ENCODE results near the gene CCNG2.
A peak's percentile ranks its signal among the peaks of the same experiment; 100 is the strongest.

The CCNG2 gene

GRCh38 chr4:77178560-77178959 lies 21.6 kb downstream of the CCNG2 start:
- DNase-seq (ENCODE audit: low spot score) = no peak

GRCh38 chr4:77179519-77179918 lies 22.5 kb downstream of the CCNG2 start:
- no peak for DNase-seq (ENCODE audit: low spot score)

GRCh38 chr4:77181720-77182119 lies 24.7 kb downstream of the CCNG2 start:
- no peak for DNase-seq (ENCODE audit: low spot score)

- DNase-seq (ENCODE audit: low spot score) = no peak
These were observed 26.9 kb downstream of the CCNG2 start for GRCh38 chr4:77183777-77184420.

- no peak for DNase-seq (ENCODE audit: low spot score)
These were observed 28.0 kb downstream of the CCNG2 start for GRCh38 chr4:77184974-77185373.

- DNase-seq (ENCODE audit: low spot score) = no peak
These were observed 28.7 kb downstream of the CCNG2 start for GRCh38 chr4:77185686-77186085.

- DNase-seq (ENCODE audit: low spot score) = no peak
These were observed 30.3 kb downstream of the CCNG2 start for GRCh38 chr4:77187322-77187721.

- no peak for DNase-seq (ENCODE audit: low spot score)
These were observed 31.7 kb downstream of the CCNG2 start for GRCh38 chr4:77188498-77189220.

- DNase-seq (ENCODE audit: low spot score) = no peak
These were observed 32.4 kb downstream of the CCNG2 start for GRCh38 chr4:77189412-77189811.

- no peak for DNase-seq (ENCODE audit: low spot score)
These were observed 33.0 kb downstream of the CCNG2 start for GRCh38 chr4:77190053-77190452.

GRCh38 chr4:77193046-77193445 lies 36.0 kb downstream of the CCNG2 start:
- DNase-seq (ENCODE audit: low spot score) = no peak

GRCh38 chr4:77193511-77194102 lies 36.6 kb downstream of the CCNG2 start:
- DNase-seq (ENCODE audit: low spot score) = peak; percentile 22

GRCh38 chr4:77194366-77194765 lies 37.4 kb downstream of the CCNG2 start:
- DNase-seq (ENCODE audit: low spot score) = no peak

GRCh38 chr4:77194989-77195388 lies 38.0 kb downstream of the CCNG2 start:
- no peak for DNase-seq (ENCODE audit: low spot score)

- DNase-seq (ENCODE audit: low spot score) = no peak
These were observed 39.9 kb downstream of the CCNG2 start for GRCh38 chr4:77196866-77197265.

- no peak for DNase-seq (ENCODE audit: low spot score)
These were observed 40.4 kb downstream of the CCNG2 start for GRCh38 chr4:77197361-77197760.

- DNase-seq (ENCODE audit: low spot score) = no peak
These were observed 40.8 kb downstream of the CCNG2 start for GRCh38 chr4:77197831-77198230.

- no peak for DNase-seq (ENCODE audit: low spot score)
These were observed 42.3 kb downstream of the CCNG2 start for GRCh38 chr4:77199276-77199675.

- DNase-seq (ENCODE audit: low spot score) = no peak
These were observed 42.7 kb downstream of the CCNG2 start for GRCh38 chr4:77199701-77200100.

GRCh38 chr4:77201343-77201742 lies 44.3 kb downstream of the CCNG2 start:
- no peak for DNase-seq (ENCODE audit: low spot score)

GRCh38 chr4:77201857-77202256 lies 44.9 kb downstream of the CCNG2 start:
- DNase-seq (ENCODE audit: low spot score) = no peak

GRCh38 chr4:77202491-77202890 lies 45.5 kb downstream of the CCNG2 start:
- DNase-seq (ENCODE audit: low spot score) = no peak

- peak; percentile 44 for DNase-seq (ENCODE audit: low spot score)
These were observed 46.6 kb downstream of the CCNG2 start for GRCh38 chr4:77203380-77204197.
